Astrocyte of the cerebellum (primary cell): Measurements from ENCODE around the gene RAB13.

Experiments used
- DNase-seq: peaks from one replicate; pipeline ENCODE4 v3.0.0-alpha.2; 2011; ENCODE audit warnings: low read depth
- H3K4me3 ChIP-seq: 2 replicates; pipeline ENCODE4 v1.5.1; 2011; ENCODE audit warnings: mild to moderate bottlenecking, low read depth, low read length, moderate library complexity
- CTCF ChIP-seq: IDR thresholded peaks from 2 replicates; pipeline ENCODE4 v1.5.1; 2012; ENCODE audit warnings: low read length, low read depth, moderate library complexity, mild to moderate bottlenecking; ENCODE audit errors: missing control alignments
- in situ Hi-C: cut with HindIII; loops from 2 replicates; pipeline ENCODE4 v1.10.0; 2017; ENCODE audit warnings: low sequenced_read_pairs

The RAB13 gene

GRCh38 chr1:153977250-153978240 is 8.6 kb downstream of the RAB13 start, which contains the start of gene JTB:
JTB (minus strand) TSS chr1:153977674; CDS start chr1:153977252, 422 bp downstream.
- peak within 1 kb of the TSS; percentile 97 for H3K4me3 ChIP-seq
- DNase-seq = no peak
- TF ChIP-seq CTCF = no peak
- in situ Hi-C loops = no loop called here

GRCh38 chr1:153976819-153977249 is 9.3 kb downstream of the RAB13 start:
- in situ Hi-C loops = no loop called here
- DNase-seq = no peak
- no peak for TF ChIP-seq CTCF
- H3K4me3 ChIP-seq = peak overlapping the region; percentile 97

GRCh38 chr1:153973525-153973924 is 12.6 kb downstream of the RAB13 start:
- H3K4me3 ChIP-seq = no peak overlapping the region
- in situ Hi-C loops = no loop called here
- DNase-seq = no peak
- TF ChIP-seq CTCF = no peak

GRCh38 chr1:153973071-153973470 is 13.1 kb downstream of the RAB13 start:
- in situ Hi-C loops = no loop called here
- DNase-seq = no peak
- no peak overlapping the region for H3K4me3 ChIP-seq
- no peak for TF ChIP-seq CTCF

GRCh38 chr1:153970346-153970745 is 15.8 kb downstream of the RAB13 start:
- no peak for DNase-seq
- in situ Hi-C loops = no loop called here
- no peak for TF ChIP-seq CTCF
- no peak overlapping the region for H3K4me3 ChIP-seq

- in situ Hi-C loops = no loop called here
- no peak for TF ChIP-seq CTCF
- peak overlapping the region; percentile 53 for H3K4me3 ChIP-seq
Measured at GRCh38 chr1:153968972-153969371, 17.2 kb downstream of the RAB13 start.

More at GRCh38 chr1:153968972-153969371, 17.2 kb downstream of the RAB13 start:
- DNase-seq = no peak
